MM.1S (cell line): Measurements from ENCODE around the gene BBS1.

ENCODE experiments used
- EZH2 ChIP-seq: fragments of 300-600 bp; sonication (generic); optimal IDR thresholded peaks from 2 replicates; pipeline ENCODE3; 2017; ENCODE audit warnings: low read depth, mild to moderate bottlenecking, antibody characterized with exemption, low read length, mixed read lengths
- TF ChIP-seq, protein P1 (sequence below): fragments of 300-600 bp; sonication (generic); IDR thresholded peaks from 2 replicates; pipeline ENCODE4 v1.5.1; 2016; ENCODE audit warnings: antibody characterized with exemption, low read length, mixed read lengths

DNA sequence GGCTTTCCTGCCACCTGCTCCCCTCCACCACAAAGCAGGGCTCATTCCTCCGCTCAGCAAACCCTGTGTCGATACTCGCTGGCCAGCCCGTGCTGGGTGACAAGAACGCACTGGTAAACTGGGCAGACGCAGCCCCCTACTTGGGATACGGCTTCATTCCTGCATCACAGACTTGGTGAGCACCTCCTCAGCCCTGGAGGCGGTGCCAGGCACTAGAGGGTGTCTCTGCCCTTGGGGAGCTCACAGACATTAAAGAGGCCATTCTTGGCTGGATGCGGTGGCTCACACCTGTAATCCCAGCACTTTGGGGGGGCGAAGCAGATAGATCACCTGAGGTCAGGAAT, 29.4 kb downstream of the BBS1 start:
- TF ChIP-seq, protein P1, sequence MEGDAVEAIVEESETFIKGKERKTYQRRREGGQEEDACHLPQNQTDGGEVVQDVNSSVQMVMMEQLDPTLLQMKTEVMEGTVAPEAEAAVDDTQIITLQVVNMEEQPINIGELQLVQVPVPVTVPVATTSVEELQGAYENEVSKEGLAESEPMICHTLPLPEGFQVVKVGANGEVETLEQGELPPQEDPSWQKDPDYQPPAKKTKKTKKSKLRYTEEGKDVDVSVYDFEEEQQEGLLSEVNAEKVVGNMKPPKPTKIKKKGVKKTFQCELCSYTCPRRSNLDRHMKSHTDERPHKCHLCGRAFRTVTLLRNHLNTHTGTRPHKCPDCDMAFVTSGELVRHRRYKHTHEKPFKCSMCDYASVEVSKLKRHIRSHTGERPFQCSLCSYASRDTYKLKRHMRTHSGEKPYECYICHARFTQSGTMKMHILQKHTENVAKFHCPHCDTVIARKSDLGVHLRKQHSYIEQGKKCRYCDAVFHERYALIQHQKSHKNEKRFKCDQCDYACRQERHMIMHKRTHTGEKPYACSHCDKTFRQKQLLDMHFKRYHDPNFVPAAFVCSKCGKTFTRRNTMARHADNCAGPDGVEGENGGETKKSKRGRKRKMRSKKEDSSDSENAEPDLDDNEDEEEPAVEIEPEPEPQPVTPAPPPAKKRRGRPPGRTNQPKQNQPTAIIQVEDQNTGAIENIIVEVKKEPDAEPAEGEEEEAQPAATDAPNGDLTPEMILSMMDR, result no peak
- TF ChIP-seq EZH2, result no peak
